Stomach smooth muscle (tissue), 2 donors: ENCODE results near the gene HTR3A.

Source experiments
- H3K27ac ChIP-seq: one replicate; pipeline ENCODE4 v1.7.0; 2013; ENCODE audit warnings: mild to moderate bottlenecking, low read length, inconsistent platforms
- H3K27me3 ChIP-seq, 2 donors: one replicate each; pipeline ENCODE4 v1.7.0; 2013; ENCODE audit warnings: low read length in 2 of 2; ENCODE audit not compliant: insufficient read depth in 2 of 2, control insufficient read depth in 1 of 2
- H3K36me3 ChIP-seq, 2 donors: one replicate each; pipeline ENCODE4 v1.7.0; 2013; ENCODE audit warnings: low read length in 2 of 2; ENCODE audit not compliant: control insufficient read depth in 2 of 2, insufficient read depth in 2 of 2
- H3K4me1 ChIP-seq: one replicate; pipeline ENCODE4 v1.7.0; 2013; ENCODE audit warnings: low read length; ENCODE audit not compliant: control insufficient read depth, insufficient read depth
- H3K4me3 ChIP-seq, 2 donors: one replicate each; pipeline ENCODE4 v1.7.0; 2013; ENCODE audit warnings: low read length in 2 of 2
- H3K9ac ChIP-seq, 2 donors: one replicate each; pipeline ENCODE4 v1.7.0; 2013; ENCODE audit warnings: low read length in 2 of 2, mild to moderate bottlenecking in 1 of 2
- H3K9me3 ChIP-seq, 2 donors: one replicate each; pipeline ENCODE4 v1.7.0; 2013; ENCODE audit warnings: low read length in 2 of 2; ENCODE audit not compliant: control insufficient read depth in 2 of 2
- donor health status: healthy.
- donor health status: Pancreatic carcinoma.

The HTR3A gene

GRCh38 chr11:114017723-114018122 lies 42.8 kb downstream of the HTR3A start:
- Histone ChIP-seq H3K4me1 (no peaks in the 10 kb centered on the region), H3K4me3 (no peak overlapping the region), H3K36me3 (no peaks in the 10 kb centered on the region), H3K27me3 (peaks cover 0 to 2% of the 10 kb centered on the region in 2 donors), H3K9ac (no peak overlapping the region), H3K9me3 (no peaks in the 10 kb centered on the region), H3K27ac (no peak overlapping the region)

GRCh38 chr11:114019046-114019445 lies 44.1 kb downstream of the HTR3A start:
- Histone ChIP-seq H3K27me3 (peaks cover 0 to 2% of the 10 kb centered on the region in 2 donors), H3K27ac (no peak overlapping the region), H3K9ac (no peak overlapping the region), H3K36me3 (no peaks in the 10 kb centered on the region), H3K9me3 (no peaks in the 10 kb centered on the region), H3K4me3 (no peak overlapping the region), H3K4me1 (no peaks in the 10 kb centered on the region)

- H3K4me1 ChIP-seq = no peaks in the 10 kb centered on the region
- H3K27ac ChIP-seq = no peak overlapping the region
- H3K4me3 ChIP-seq = no peak overlapping the region
- no peak overlapping the region for H3K9ac ChIP-seq
- H3K9me3 ChIP-seq = no peaks in the 10 kb centered on the region
- peaks cover 0 to 2% of the 10 kb centered on the region in 2 donors for H3K27me3 ChIP-seq
- no peaks in the 10 kb centered on the region for H3K36me3 ChIP-seq
These were observed 44.7 kb downstream of the HTR3A start for GRCh38 chr11:114019574-114019973.

- H3K36me3 ChIP-seq = no peaks in the 10 kb centered on the region
- no peaks in the 10 kb centered on the region for H3K9me3 ChIP-seq
- peak overlapping the region; percentile 13 for H3K27ac ChIP-seq
- peaks cover 10% of the 10 kb centered on the region for H3K4me1 ChIP-seq
- H3K27me3 ChIP-seq = peaks cover 0 to 2% of the 10 kb centered on the region in 2 donors
- no peak overlapping the region for H3K4me3 ChIP-seq
- no peak overlapping the region for H3K9ac ChIP-seq
These were observed 50.5 kb downstream of the HTR3A start for GRCh38 chr11:114025329-114025907.

- Histone ChIP-seq H3K27me3 (peaks cover 0 to 2% of the 10 kb centered on the region in 2 donors), H3K4me3 (no peak overlapping the region), H3K4me1 (peaks cover 10% of the 10 kb centered on the region), H3K27ac (no peak overlapping the region), H3K9ac (no peak overlapping the region), H3K9me3 (no peaks in the 10 kb centered on the region), H3K36me3 (no peaks in the 10 kb centered on the region)
These were observed 51.4 kb downstream of the HTR3A start for GRCh38 chr11:114026355-114026754.

GRCh38 chr11:114027391-114027790 lies 52.5 kb downstream of the HTR3A start:
- no peak overlapping the region for H3K27ac ChIP-seq

GRCh38 chr11:114027926-114028325 lies 53.0 kb downstream of the HTR3A start:
- Histone ChIP-seq H3K4me3 (no peak overlapping the region), H3K27me3 (peaks cover 0 to 2% of the 10 kb centered on the region in 2 donors), H3K9ac (no peak overlapping the region), H3K9me3 (no peaks in the 10 kb centered on the region), H3K4me1 (peaks cover 10% of the 10 kb centered on the region), H3K27ac (no peak overlapping the region), H3K36me3 (no peaks in the 10 kb centered on the region)

More at GRCh38 chr11:114027391-114027790, 52.5 kb downstream of the HTR3A start:
- Histone ChIP-seq H3K9ac (no peak overlapping the region), H3K4me3 (no peak overlapping the region), H3K27me3 (peaks cover 0 to 2% of the 10 kb centered on the region in 2 donors), H3K9me3 (no peaks in the 10 kb centered on the region), H3K4me1 (peaks cover 10% of the 10 kb centered on the region), H3K36me3 (no peaks in the 10 kb centered on the region)

- Histone ChIP-seq H3K27ac (no peak overlapping the region), H3K36me3 (no peaks in the 10 kb centered on the region), H3K9me3 (no peaks in the 10 kb centered on the region), H3K4me3 (no peak overlapping the region), H3K9ac (no peak overlapping the region), H3K4me1 (peaks cover 6% of the 10 kb centered on the region), H3K27me3 (peaks cover 0 to 2% of the 10 kb centered on the region in 2 donors)
These were observed 56.5 kb downstream of the HTR3A start for GRCh38 chr11:114031246-114031966.

GRCh38 chr11:114031967-114032320 lies 57.0 kb downstream of the HTR3A start:
- peaks cover 0 to 2% of the 10 kb centered on the region in 2 donors for H3K27me3 ChIP-seq
- H3K4me1 ChIP-seq = peaks cover 8% of the 10 kb centered on the region
- H3K27ac ChIP-seq = no peak overlapping the region

GRCh38 chr11:114033066-114033465 lies 58.2 kb downstream of the HTR3A start:
- Histone ChIP-seq H3K27ac (no peak overlapping the region), H3K9me3 (no peaks in the 10 kb centered on the region), H3K4me3 (no peak overlapping the region), H3K9ac (no peak overlapping the region), H3K27me3 (no peaks in the 10 kb centered on the region), H3K36me3 (no peaks in the 10 kb centered on the region), H3K4me1 (peaks cover 8% of the 10 kb centered on the region)

More at GRCh38 chr11:114031967-114032320, 57.0 kb downstream of the HTR3A start:
- no peak overlapping the region for H3K9ac ChIP-seq
- no peaks in the 10 kb centered on the region for H3K36me3 ChIP-seq
- H3K4me3 ChIP-seq = no peak overlapping the region
- no peaks in the 10 kb centered on the region for H3K9me3 ChIP-seq

- Histone ChIP-seq H3K9ac (no peak overlapping the region), H3K27ac (no peak overlapping the region), H3K9me3 (no peaks in the 10 kb centered on the region), H3K36me3 (no peaks in the 10 kb centered on the region), H3K4me1 (peaks cover 8% of the 10 kb centered on the region), H3K4me3 (no peak overlapping the region), H3K27me3 (no peaks in the 10 kb centered on the region)
These were observed 58.7 kb downstream of the HTR3A start for GRCh38 chr11:114033572-114033971.
